Endothelial cell of umbilical vein (primary cell): Measurements from ENCODE around the gene CALCOCO2.

Source experiments
- CTCF ChIP-seq, 2 donors: IDR thresholded peaks; 1 replicate in 1 of 2; 2 replicates in 1 of 2; pipeline ENCODE4 v1.5.1; 2011; ENCODE audit warnings: low read length in 2 of 2, mild to moderate bottlenecking in 2 of 2, moderate library complexity in 2 of 2, control low read depth in 1 of 2, inconsistent platforms in 1 of 2, low read depth in 1 of 2; ENCODE audit not compliant: insufficient read depth in 1 of 2; ENCODE audit errors: extremely low read depth in 1 of 2
- EZH2 ChIP-seq: IDR thresholded peaks from 2 replicates; pipeline ENCODE4 v1.6.1; 2012; ENCODE audit warnings: borderline replicate concordance, low read depth, mild to moderate bottlenecking, moderate library complexity, low read length, inconsistent platforms; ENCODE audit not compliant: severe bottlenecking
- MAX ChIP-seq: IDR thresholded peaks from 2 replicates; pipeline ENCODE4 v1.6.1; 2011; ENCODE audit not compliant: insufficient read depth, insufficient read length
- MYC ChIP-seq: IDR thresholded peaks from one replicate; pipeline ENCODE4 v1.6.1; 2011; ENCODE audit warnings: mild to moderate bottlenecking, low read depth, low read length
- POLR2A ChIP-seq: IDR thresholded peaks from 2 replicates; pipeline ENCODE4 v1.6.1; 2012; ENCODE audit warnings: low read depth, mild to moderate bottlenecking, control low read depth, low read length
- POLR2AphosphoS5 ChIP-seq: IDR thresholded peaks from 2 replicates; pipeline ENCODE4 v1.6.1; 2012; ENCODE audit warnings: low read depth, mild to moderate bottlenecking, control low read depth, low read length, moderate library complexity; ENCODE audit not compliant: insufficient read depth

GRCh38 chr17:48818361-48818841 is 12.4 kb upstream of the CALCOCO2 start:
- TF ChIP-seq CTCF (IDR thresholded peaks at IDR 0.05; ENCODE audit: extremely low read depth in 1 of 2, insufficient read depth in 1 of 2, low read depth in 1 of 2, low read length in 2 of 2): no peak
- no peak for TF ChIP-seq POLR2A
- TF ChIP-seq EZH2: no peak
- TF ChIP-seq POLR2AphosphoS5: no peak
- no peak for TF ChIP-seq MYC
- no peak for TF ChIP-seq MAX
